HEK293T (cell line): ENCODE results near the gene EPHA2.

Experiments used
- BHLHE40 ChIP-seq: fragments of 450-650 bp; IDR thresholded peaks from 2 replicates; pipeline ENCODE4 v1.6.1; 2016; ENCODE audit warnings: mild to moderate bottlenecking, moderate library complexity, borderline replicate concordance
- FOXA1 ChIP-seq: fragments of 450-650 bp; IDR thresholded peaks from 2 replicates; pipeline ENCODE4 v1.6.1; 2016; ENCODE audit warnings: mild to moderate bottlenecking
- FOXK2 ChIP-seq: fragments of 450-650 bp; IDR thresholded peaks from 2 replicates; pipeline ENCODE4 v1.6.1; 2016; ENCODE audit warnings: mild to moderate bottlenecking
- FOXM1 ChIP-seq: fragments of 450-650 bp; IDR thresholded peaks from 2 replicates; pipeline ENCODE4 v1.6.1; 2017; ENCODE audit warnings: mild to moderate bottlenecking, borderline replicate concordance
- HDGF ChIP-seq: fragments of 450-650 bp; IDR thresholded peaks from 2 replicates; pipeline ENCODE4 v1.6.1; 2017; ENCODE audit warnings: antibody characterized with exemption, borderline replicate concordance
- L3MBTL2 ChIP-seq: fragments of 450-650 bp; conservative IDR thresholded peaks from 2 replicates; pipeline ENCODE4 v1.6.1; 2016; ENCODE audit warnings: mild to moderate bottlenecking
- LEF1 ChIP-seq: fragments of 450-650 bp; IDR thresholded peaks from 2 replicates; pipeline ENCODE4 v1.6.1; 2017; ENCODE audit warnings: mild to moderate bottlenecking, borderline replicate concordance
- NFRKB ChIP-seq: fragments of 450-650 bp; IDR thresholded peaks from 2 replicates; pipeline ENCODE4 v1.6.1; 2016; ENCODE audit warnings: mild to moderate bottlenecking, moderate library complexity
- SP1 ChIP-seq: fragments of 450-650 bp; IDR thresholded peaks from 2 replicates; pipeline ENCODE4 v1.6.1; 2017
- TARDBP ChIP-seq: fragments of 450-650 bp; IDR thresholded peaks from 2 replicates; pipeline ENCODE4 v1.6.1; 2016
- ZNF384 ChIP-seq: fragments of 450-650 bp; IDR thresholded peaks from 2 replicates; pipeline ENCODE4 v1.6.1; 2016
- TF ChIP-seq, protein P1 (sequence below): fragments of 450-650 bp; IDR thresholded peaks from 2 replicates; pipeline ENCODE4 v1.6.1; 2016

DNA sequence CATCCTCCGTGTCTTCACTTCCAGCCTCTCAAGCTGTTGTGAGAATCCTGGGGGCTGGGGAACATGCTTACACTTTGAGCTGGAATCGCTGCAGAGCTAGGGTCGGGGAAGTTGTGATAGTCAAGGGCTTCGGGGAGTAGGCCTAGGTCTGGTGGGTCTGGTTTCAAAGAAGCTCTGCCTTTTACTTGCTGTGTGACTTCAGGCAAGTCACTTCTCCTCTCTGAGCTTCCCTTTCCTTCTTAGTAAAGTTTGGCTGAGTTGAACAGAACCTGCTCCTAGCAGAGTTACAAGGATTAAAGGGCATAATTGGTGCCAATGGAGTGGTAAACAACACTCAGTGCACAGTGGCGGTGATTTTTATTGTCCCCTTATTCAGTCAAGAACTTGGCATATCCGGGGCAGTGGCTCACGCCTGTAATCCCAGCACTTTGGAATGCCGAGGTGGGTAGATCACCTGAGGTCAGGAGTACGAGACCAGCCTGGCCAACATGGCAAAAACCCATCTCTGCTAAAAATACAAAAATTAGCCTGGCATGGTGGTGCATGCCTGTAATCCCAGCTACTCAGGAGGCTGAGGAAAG, 30.9 kb upstream of the EPHA2 start:
- TF ChIP-seq NFRKB (no peak), FOXA1 (no peak), FOXM1 (no peak), SP1 (no peak), FOXK2 (no peak), ZNF384 (no peak), HDGF (no peak), TARDBP (no peak), LEF1 (no peak), L3MBTL2 (no peak), BHLHE40 (no peak)
- TF ChIP-seq, protein P1, sequence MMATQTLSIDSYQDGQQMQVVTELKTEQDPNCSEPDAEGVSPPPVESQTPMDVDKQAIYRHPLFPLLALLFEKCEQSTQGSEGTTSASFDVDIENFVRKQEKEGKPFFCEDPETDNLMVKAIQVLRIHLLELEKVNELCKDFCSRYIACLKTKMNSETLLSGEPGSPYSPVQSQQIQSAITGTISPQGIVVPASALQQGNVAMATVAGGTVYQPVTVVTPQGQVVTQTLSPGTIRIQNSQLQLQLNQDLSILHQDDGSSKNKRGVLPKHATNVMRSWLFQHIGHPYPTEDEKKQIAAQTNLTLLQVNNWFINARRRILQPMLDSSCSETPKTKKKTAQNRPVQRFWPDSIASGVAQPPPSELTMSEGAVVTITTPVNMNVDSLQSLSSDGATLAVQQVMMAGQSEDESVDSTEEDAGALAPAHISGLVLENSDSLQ = no peak
